Mucosa of descending colon (tissue), 3 donors: ENCODE measurements around the gene SF3B3. TPM values are rescaled to one million over a fixed set of nuclear protein-coding genes. Genes with fewer than 3 reads are reported as not detected.

Experiments used
- ATAC-seq: fragments of 200-7000 bp; cut with Tn5 transposase; one replicate; pipeline ENCODE4 v1.9.1; 2020; ENCODE audit warnings: mild to moderate bottlenecking, moderate library complexity
- DNase-seq, 3 donors: peaks; one replicate each; pipeline ENCODE4 v3.0.0-alpha.2; 2020
- H3K36me3 ChIP-seq: fragments of 200-600 bp; one replicate; pipeline ENCODE4 v1.8.0; 2021; ENCODE audit warnings: low read depth, mild to moderate bottlenecking
- H3K4me1 ChIP-seq: fragments of 200-600 bp; one replicate; pipeline ENCODE4 v1.8.0; 2021; ENCODE audit warnings: low read depth, mild to moderate bottlenecking
- H3K4me3 ChIP-seq: fragments of 200-600 bp; one replicate; pipeline ENCODE4 v1.8.0; 2021; ENCODE audit warnings: mild to moderate bottlenecking
- H3K9me3 ChIP-seq: fragments of 200-600 bp; one replicate; pipeline ENCODE4 v1.8.0; 2021; ENCODE audit warnings: mild to moderate bottlenecking
- intact Hi-C, 2 donors: fragments of 100-400 bp; cut with DNase I in 1 of 2; cut with micrococcal nuclease in 1 of 2; formaldehyde crosslinking; loops; one replicate each; pipeline versions ENCODE4 v1.11.0 to v1.11.1; 2022; cut with DNase I, micrococcal nuclease
- total RNA-seq, 3 donors: library from RNA; stranded (reverse); fragmentation: NEBNext Ultra II Directional in 2 of 3; extraction: Animal tissue kit (Norgen Biotek cat#: 25700) in 2 of 3; gene quantifications; one replicate each; pipeline versions ENCODE4 v1.2.1 to v1.2.4, GENCODE V29; 2021 to 2023
- TF ChIP-seq, protein P1 (sequence below): fragments of 200-600 bp; IDR thresholded peaks from one replicate; pipeline ENCODE4 v1.8.0; 2022; ENCODE audit warnings: antibody characterized with exemption, mild to moderate bottlenecking
- donor health status: DM: no; HTN: no; CAD: no; lungs with moderate emphysema.
- donor health status: DM: no; HTN: no; CAD: no.
- donor health status: DM: no; HTN: yes; CAD: no.

The SF3B3 gene
- total RNA-seq, 3 donors from 2014 or later = 158 to 179 (median 173) TPM

DNA sequence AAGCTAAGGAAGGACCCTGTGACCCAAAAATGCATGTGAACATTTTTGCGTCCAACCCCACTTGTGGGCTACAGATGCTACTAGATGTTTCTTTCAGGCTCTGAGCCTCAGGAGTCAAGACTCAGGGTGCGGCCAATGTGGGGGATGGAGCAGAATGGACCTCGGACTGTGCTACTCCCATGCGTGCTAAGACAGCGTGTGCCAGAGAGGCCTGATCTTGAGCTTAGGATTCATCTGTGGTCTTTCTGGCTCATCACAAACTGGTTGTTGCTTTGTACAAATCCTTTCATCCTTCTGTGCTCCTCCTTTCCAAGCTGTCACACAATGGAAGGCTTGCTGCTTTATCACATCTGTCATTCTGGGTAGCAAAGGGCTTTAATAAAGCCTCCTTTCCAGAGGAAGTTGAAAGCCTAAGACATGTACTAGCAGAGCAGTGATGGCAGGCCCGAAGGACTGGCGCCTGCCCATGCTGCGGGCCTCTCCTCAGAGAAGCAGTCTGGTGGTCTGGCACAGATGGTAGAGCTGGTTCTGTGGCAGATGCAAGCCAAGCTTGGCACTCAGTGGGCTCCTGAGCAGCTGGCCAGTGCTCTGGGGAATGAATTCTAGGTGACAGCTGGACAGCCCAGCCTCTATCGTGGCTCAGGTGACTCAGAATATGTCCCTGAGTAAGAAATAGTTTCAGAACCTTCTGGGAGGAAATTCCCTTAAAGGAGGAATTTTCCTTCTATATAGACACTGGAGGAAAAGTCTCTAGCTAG is 28.0 kb upstream of the SF3B3 start:
- Histone ChIP-seq H3K4me3 (no peak overlapping the region), H3K4me1 (no peaks in the 10 kb centered on the region), H3K36me3 (peaks cover 6% of the 10 kb centered on the region), H3K9me3 (no peaks in the 10 kb centered on the region)
- TF ChIP-seq, protein P1, sequence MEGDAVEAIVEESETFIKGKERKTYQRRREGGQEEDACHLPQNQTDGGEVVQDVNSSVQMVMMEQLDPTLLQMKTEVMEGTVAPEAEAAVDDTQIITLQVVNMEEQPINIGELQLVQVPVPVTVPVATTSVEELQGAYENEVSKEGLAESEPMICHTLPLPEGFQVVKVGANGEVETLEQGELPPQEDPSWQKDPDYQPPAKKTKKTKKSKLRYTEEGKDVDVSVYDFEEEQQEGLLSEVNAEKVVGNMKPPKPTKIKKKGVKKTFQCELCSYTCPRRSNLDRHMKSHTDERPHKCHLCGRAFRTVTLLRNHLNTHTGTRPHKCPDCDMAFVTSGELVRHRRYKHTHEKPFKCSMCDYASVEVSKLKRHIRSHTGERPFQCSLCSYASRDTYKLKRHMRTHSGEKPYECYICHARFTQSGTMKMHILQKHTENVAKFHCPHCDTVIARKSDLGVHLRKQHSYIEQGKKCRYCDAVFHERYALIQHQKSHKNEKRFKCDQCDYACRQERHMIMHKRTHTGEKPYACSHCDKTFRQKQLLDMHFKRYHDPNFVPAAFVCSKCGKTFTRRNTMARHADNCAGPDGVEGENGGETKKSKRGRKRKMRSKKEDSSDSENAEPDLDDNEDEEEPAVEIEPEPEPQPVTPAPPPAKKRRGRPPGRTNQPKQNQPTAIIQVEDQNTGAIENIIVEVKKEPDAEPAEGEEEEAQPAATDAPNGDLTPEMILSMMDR = no peak
- intact Hi-C loops = no loop called here
- DNase-seq (no peak), ATAC-seq (no peak)

- H3K4me1 ChIP-seq = no peaks in the 10 kb centered on the region
- TF ChIP-seq, protein P1 = no peak
- ATAC-seq (no peak), DNase-seq (no peak)
- H3K4me3 ChIP-seq = no peak overlapping the region
- H3K36me3 ChIP-seq = peaks cover 6% of the 10 kb centered on the region
- H3K9me3 ChIP-seq = no peaks in the 10 kb centered on the region
- intact Hi-C loops = no loop called here
Observed at GRCh38 chr16:70496513-70496912, 27.1 kb upstream of the SF3B3 start.

GRCh38 chr16:70508752-70509151 is 14.9 kb upstream of the SF3B3 start:
- TF ChIP-seq, protein P1 = no peak
- intact Hi-C loops = no loop called here

DNA sequence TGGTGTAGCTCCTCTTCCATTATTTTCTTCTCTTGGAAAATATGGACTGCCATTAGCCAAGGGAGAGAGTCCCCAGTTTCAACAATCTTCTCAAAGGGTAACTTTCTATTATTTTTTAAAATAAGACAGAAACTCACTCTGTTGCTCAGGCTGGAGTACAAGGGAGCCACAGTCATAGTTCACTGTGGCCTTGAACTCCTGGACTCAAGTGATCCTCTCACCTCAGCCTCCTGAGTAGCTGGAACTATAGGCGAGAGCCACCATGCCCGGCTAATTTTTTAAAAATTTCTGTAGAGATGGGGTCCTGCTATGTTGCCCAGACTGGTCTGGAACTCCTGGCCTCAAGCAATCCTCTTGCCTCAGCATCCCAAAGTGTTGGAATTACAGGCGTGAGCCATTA is 13.4 kb upstream of the SF3B3 start:
- no peak overlapping the region for H3K4me3 ChIP-seq
- H3K36me3 ChIP-seq = peaks cover 14% of the 10 kb centered on the region
- H3K4me1 ChIP-seq = no peaks in the 10 kb centered on the region
- intact Hi-C loops = no loop called here
- TF ChIP-seq, protein P1 = no peak
- H3K9me3 ChIP-seq = no peaks in the 10 kb centered on the region
- DNase-seq (no peak), ATAC-seq (no peak)

More at GRCh38 chr16:70508752-70509151, 14.9 kb upstream of the SF3B3 start:
- no peak overlapping the region for H3K4me3 ChIP-seq
- DNase-seq = no peak
- peaks cover 14% of the 10 kb centered on the region for H3K36me3 ChIP-seq
- peak; percentile 16 for ATAC-seq
- no peaks in the 10 kb centered on the region for H3K9me3 ChIP-seq
- no peaks in the 10 kb centered on the region for H3K4me1 ChIP-seq

DNA sequence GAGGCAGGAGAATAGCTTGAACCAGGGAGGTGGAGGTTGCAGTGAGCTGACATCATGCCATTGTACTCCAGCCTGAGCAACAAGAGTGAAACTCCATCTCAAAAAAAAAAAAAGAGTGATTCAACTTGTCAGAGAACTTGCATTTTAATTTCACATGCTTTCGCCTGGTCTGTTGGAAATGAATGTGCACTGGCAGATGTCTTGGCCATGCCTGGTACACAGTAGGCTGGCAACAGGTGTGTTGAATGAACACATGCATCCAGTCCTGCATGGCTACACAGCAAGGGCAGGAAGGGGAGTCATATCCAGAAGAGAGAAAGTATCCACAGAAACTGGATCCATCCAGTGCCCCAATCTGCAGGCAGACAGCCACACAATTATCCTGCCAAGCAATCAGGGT is 11.8 kb upstream of the SF3B3 start:
- Histone ChIP-seq H3K9me3 (no peaks in the 10 kb centered on the region), H3K4me3 (no peak overlapping the region), H3K36me3 (peaks cover 19% of the 10 kb centered on the region), H3K4me1 (no peaks in the 10 kb centered on the region)
- intact Hi-C loops = no loop called here
- DNase-seq (no peak), ATAC-seq (no peak)
- TF ChIP-seq, protein P1 = no peak
